ENCODE measurements around the gene HIP1. TPM values are rescaled to one million over a fixed set of nuclear protein-coding genes. Genes with fewer than 3 reads are reported as not detected.
A peak's percentile ranks its signal among the peaks of the same experiment; 100 is the strongest.

Gene HIP1
- total and polyA plus RNA-seq, 9 of the 15 experiments (the other 6 are each of a cell fraction or from before 2014, with no cell fraction given): 2.4 to 13.7 (median 9.5) TPM

GRCh38 chr7:75740846-75741497 lies 2.2 kb upstream of the HIP1 start (continued):
- TF ChIP-seq REST (IDR thresholded peaks at IDR 0.05; ENCODE audit: borderline replicate concordance) (no peak), REST (CRISPR knock-in tag; IDR thresholded peaks at IDR 0.05; ENCODE audit: low read depth) (no peak), NR2C2 (CRISPR knock-in tag; IDR thresholded peaks at IDR 0.05) (no peak), NR2C2 (tag; IDR thresholded peaks at IDR 0.05) (no peak), EWSR1 (IDR thresholded peaks at IDR 0.05; ENCODE audit: borderline replicate concordance, low read depth, partially characterized antibody) (no peak), HDAC3 (IDR thresholded peaks at IDR 0.05; ENCODE audit: borderline replicate concordance, partially characterized antibody) (no peak), HMG20A (CRISPR knock-in tag; conservative IDR thresholded peaks at IDR 0.05) (no peak), FOS (IDR thresholded peaks at IDR 0.05; ENCODE audit: extremely low read depth, insufficient read length) (no peak), HNRNPK (IDR thresholded peaks at IDR 0.05; ENCODE audit: low read depth, low read length, poor library complexity, severe bottlenecking) (no peak), ZNF12 (CRISPR knock-in tag; IDR thresholded peaks at IDR 0.05) (no peak), FOXJ2 (tag; IDR thresholded peaks at IDR 0.05) (0 out of 2 replicates have a peak, but pooled peaks have one; percentile 63), UBTF (IDR thresholded peaks at IDR 0.05; ENCODE audit: borderline replicate concordance in 1 of 2, low read depth in 2 of 2, low read length in 2 of 2) (no peak), POLR2G (IDR thresholded peaks at IDR 0.05; ENCODE audit: low read depth, low read length) (no peak), BHLHE40 (IDR thresholded peaks at IDR 0.05; ENCODE audit: low read length) (peak; percentile 32; the same call in 1 of the 2 replicates), U2AF2 (optimal IDR thresholded peaks at IDR 0.05; ENCODE audit: low read depth, low read length) (no peak), ZNF121 (CRISPR knock-in tag; conservative IDR thresholded peaks at IDR 0.05) (no peak), NCOR1 (IDR thresholded peaks at IDR 0.05) (peak; percentile 24)
- TF ChIP-seq, protein P1, sequence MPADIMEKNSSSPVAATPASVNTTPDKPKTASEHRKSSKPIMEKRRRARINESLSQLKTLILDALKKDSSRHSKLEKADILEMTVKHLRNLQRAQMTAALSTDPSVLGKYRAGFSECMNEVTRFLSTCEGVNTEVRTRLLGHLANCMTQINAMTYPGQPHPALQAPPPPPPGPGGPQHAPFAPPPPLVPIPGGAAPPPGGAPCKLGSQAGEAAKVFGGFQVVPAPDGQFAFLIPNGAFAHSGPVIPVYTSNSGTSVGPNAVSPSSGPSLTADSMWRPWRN (IDR thresholded peaks at IDR 0.05; ENCODE audit: low read depth): no peak
